Testis (tissue), 3 donors: Measurements from ENCODE around the gene HSD3B7. TPM values are rescaled to one million over a fixed set of nuclear protein-coding genes. Genes with fewer than 3 reads are reported as not detected.

Experiments
- DNase-seq: peaks from one replicate; pipeline ENCODE4 v3.0.0-alpha.2; 2019
- H3K27ac ChIP-seq, 2 donors: fragments of 200-600 bp; sonication (generic); one replicate each; pipeline ENCODE4 v1.5.1; 2019
- H3K27me3 ChIP-seq: fragments of 200-600 bp; sonication (generic); one replicate; pipeline ENCODE4 v1.5.1; 2019
- H3K36me3 ChIP-seq: fragments of 200-600 bp; sonication (generic); one replicate; pipeline ENCODE4 v1.5.1; 2017; ENCODE audit warnings: low read depth; ENCODE audit errors: missing control alignments
- H3K4me1 ChIP-seq: fragments of 200-600 bp; sonication (generic); one replicate; pipeline ENCODE4 v1.5.1; 2019
- H3K4me3 ChIP-seq, 2 donors: fragments of 200-600 bp; sonication (generic); one replicate each; pipeline ENCODE4 v1.5.1; 2017 to 2019
- H3K9me3 ChIP-seq: fragments of 200-600 bp; sonication (generic); one replicate; pipeline ENCODE4 v1.5.1; 2017
- CTCF ChIP-seq, 3 experiments: fragments of 450-650 bp in 2 of 3; fragments of 200-600 bp in 1 of 3; sonication (generic) in 1 of 3; IDR thresholded peaks; one replicate each; pipeline ENCODE4 v1.5.1; 2016 to 2019; ENCODE audit warnings: antibody characterized with exemption in 3 of 3, mild to moderate bottlenecking in 2 of 3, moderate library complexity in 1 of 3
- POLR2A ChIP-seq: fragments of 450-650 bp; IDR thresholded peaks from one replicate; pipeline ENCODE4 v1.6.1; 2017; ENCODE audit warnings: antibody characterized with exemption, mild to moderate bottlenecking, moderate library complexity
- WGBS, 2 donors: methylation state at CpG; one replicate each; pipeline ENCODE4 v1.1.5; 2018; 5-methylcytosine and 5-hydroxymethylcytosine counted together
- intact Hi-C: fragments of 100-400 bp; cut with DNase I; formaldehyde crosslinking; loops from one replicate; pipeline ENCODE4 v1.15.1; 2023; ENCODE audit warnings: low total_unique reads
- polyA plus RNA-seq: library from polyadenylated mRNA; stranded (reverse); fragments of 350-450 nt; fragmentation: Illumina TruSeq; extraction: RNeasy Lipid Tissue Mini Kit (QIAGEN cat#74804); gene quantifications from one replicate; pipeline ENCODE4 v1.2.3, GENCODE V29; 2014; ENCODE audit warnings: low read depth, low replicate concordance; ENCODE audit not compliant: insufficient read depth
- total RNA-seq, 2 donors: library from RNA; depleted of rRNA; stranded (reverse); fragments of >200 nt; gene quantifications; one replicate each; pipeline ENCODE4 v1.2.3, GENCODE V29; 2016

Gene HSD3B7
- total and polyA plus RNA-seq, 3 donors from 2014 or later: 5.7 to 8.9 (median 7.4) TPM

GRCh38 chr16:30961384-30961783 is 23.6 kb upstream of the HSD3B7 start:
- peaks cover 8% of the 10 kb centered on the region for H3K4me1 ChIP-seq
- no peaks in the 10 kb centered on the region for H3K9me3 ChIP-seq
- H3K36me3 ChIP-seq: no peaks in the 10 kb centered on the region
- 92 to 93% methylated on average over 11 of the region's 11 CpGs for WGBS, 2 donors
- TF ChIP-seq CTCF (IDR thresholded peaks at IDR 0.05) (no peak), POLR2A (no peak)
- intact Hi-C loops: no loop called here
- no peak overlapping the region for H3K27ac ChIP-seq
- H3K4me3 ChIP-seq: no peak overlapping the region
- DNase-seq: no peak
- no peaks in the 10 kb centered on the region for H3K27me3 ChIP-seq

- intact Hi-C loops: no loop called here
- no peak for TF ChIP-seq POLR2A
- TF ChIP-seq CTCF (IDR thresholded peaks at IDR 0.05): no peak
- H3K36me3 ChIP-seq: no peaks in the 10 kb centered on the region
- no peaks in the 10 kb centered on the region for H3K9me3 ChIP-seq
- 90 to 91% methylated on average over 16 to 18 of the region's 18 CpGs for WGBS, 2 donors
- H3K27me3 ChIP-seq: no peaks in the 10 kb centered on the region
- no peak overlapping the region for H3K4me3 ChIP-seq
- peaks cover 1% of the 10 kb centered on the region for H3K4me1 ChIP-seq
- DNase-seq: no peak
- no peak overlapping the region for H3K27ac ChIP-seq
Observed at GRCh38 chr16:30963925-30964511, 21.0 kb upstream of the HSD3B7 start.

- Histone ChIP-seq H3K36me3 (no peaks in the 10 kb centered on the region), H3K27me3 (no peaks in the 10 kb centered on the region), H3K27ac (no peak overlapping the region), H3K4me3 (no peak overlapping the region), H3K4me1 (no peaks in the 10 kb centered on the region), H3K9me3 (no peaks in the 10 kb centered on the region)
- 89 to 91% methylated on average over 30 to 33 of the region's 33 CpGs for WGBS, 2 donors
- no peak for DNase-seq
- intact Hi-C loops: no loop called here
- no peak for TF ChIP-seq CTCF (IDR thresholded peaks at IDR 0.05)
- TF ChIP-seq POLR2A: no peak
Observed at GRCh38 chr16:30964574-30965226, 20.3 kb upstream of the HSD3B7 start.

GRCh38 chr16:30965436-30965835 is 19.6 kb upstream of the HSD3B7 start:
- DNase-seq: no peak
- intact Hi-C loops: no loop called here
- Histone ChIP-seq H3K4me1 (no peaks in the 10 kb centered on the region), H3K27me3 (no peaks in the 10 kb centered on the region), H3K4me3 (no peak overlapping the region), H3K9me3 (no peaks in the 10 kb centered on the region), H3K27ac (no peak overlapping the region), H3K36me3 (no peaks in the 10 kb centered on the region)
- 78 to 83% methylated on average over 15 of the region's 15 CpGs for WGBS, 2 donors
- TF ChIP-seq POLR2A (no peak), CTCF (IDR thresholded peaks at IDR 0.05) (no peak)
